OCI-M2 (cell line): ENCODE data around the gene CCL13.
"Not testable (repeated sequence)": the region's sequence is repeated elsewhere in the genome, so short reads cannot be mapped to it uniquely, and the experiment has no call there.

ENCODE experiments used
- DNase-seq: peaks from one replicate; lab custom pipeline; 2025; ENCODE audit not compliant: unreplicated experiment; lab: John Stamatoyannopoulos, UW

Gene CCL13

DNA sequence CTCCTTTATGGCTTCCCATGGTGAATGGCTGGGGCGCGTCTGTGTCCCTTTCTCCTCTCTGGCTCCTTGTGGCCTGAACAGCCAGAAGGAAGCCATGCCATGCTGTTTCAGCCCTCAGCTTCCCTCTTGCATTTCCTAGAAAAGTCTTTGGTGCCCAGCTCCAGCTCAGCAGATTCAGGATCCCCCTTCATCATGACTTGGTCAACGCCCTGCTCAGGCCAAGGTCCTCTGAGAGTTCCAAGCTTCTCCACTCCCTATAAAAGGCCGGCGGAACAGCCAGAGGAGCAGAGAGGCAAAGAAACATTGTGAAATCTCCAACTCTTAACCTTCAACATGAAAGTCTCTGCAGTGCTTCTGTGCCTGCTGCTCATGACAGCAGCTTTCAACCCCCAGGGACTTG lies at the start of gene CCL13:
CCL13 (plus strand) TSS at position 287 of the 400 bp plus-strand sequence; CDS start at position 334, 47 bp downstream.
- no peak for DNase-seq

DNA sequence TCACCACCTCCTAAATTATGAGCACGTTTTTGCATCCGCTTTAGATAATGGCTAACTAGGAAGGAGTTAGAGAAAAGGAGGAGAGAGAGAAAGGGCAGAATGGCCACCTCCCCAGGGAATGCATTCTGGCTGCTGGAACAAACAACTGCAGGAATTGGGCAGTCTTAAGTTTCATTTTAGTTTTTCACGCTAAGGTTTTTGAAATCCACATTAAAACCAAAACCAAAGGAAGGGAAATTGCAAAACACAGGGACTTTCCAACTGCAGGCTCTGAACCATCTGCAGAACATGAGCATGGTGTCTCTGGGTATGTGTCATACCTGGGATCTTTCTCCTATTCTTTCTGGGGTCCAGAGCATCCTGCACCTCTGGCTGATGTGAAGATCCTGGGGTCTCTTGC lies 49.2 kb upstream of the CCL13 start:
- DNase-seq: no peak

DNA sequence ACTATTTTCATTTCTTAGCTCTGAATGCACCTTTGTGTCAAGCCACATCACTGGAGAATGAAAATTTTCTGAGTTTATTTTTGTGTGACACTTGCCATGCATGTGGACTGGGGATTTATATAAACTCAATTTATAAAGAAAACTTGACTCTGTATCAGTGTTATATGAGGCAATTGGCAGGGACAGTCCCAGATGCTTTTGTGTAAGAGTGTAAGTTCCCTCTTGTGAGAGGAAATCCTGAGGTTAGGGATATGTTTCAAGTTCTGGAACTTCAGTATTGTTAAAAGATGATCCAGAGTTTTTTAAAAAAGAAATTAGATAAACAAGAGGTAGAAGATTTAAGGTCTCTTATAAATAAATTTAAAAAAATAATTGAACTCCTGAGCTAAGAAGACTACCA lies 47.9 kb upstream of the CCL13 start:
- no peak for DNase-seq

DNA sequence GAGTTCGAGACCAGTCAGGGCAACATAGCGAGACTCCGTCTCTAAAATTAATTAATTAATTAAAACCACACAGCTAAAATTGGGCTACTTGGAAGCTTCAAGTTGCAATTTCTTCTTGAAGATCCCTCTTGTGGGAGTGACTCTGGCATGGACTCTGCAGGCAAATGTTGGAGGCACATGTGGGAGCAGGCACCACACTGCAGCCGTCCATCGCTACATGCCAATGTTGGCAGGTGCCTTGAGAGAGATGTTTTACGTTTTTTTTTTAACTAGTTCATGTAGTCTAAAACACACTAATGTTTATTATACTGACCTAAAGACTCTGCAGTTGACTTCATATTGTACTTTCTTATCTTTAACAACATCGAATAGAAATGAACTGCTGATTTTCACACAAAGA lies 45.0 kb upstream of the CCL13 start:
- no peak for DNase-seq

DNA sequence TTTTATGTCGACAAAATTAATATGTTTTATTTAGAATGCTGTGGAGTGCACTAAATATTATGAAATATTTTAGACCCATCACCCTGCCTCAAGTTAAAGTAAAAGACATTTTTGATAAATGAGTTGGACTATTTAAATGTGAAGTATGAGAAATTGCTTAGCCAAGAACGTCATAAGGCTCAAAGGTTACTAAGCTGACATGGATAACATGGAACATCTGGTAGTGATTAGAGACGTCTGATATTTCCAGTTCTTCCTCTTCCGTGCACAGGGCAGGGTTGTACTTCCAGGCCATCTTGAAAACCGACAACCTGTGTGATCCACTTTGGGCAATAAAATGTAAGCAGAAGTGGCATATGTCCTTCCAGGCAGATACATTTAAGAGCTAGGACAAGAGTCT lies 44.2 kb upstream of the CCL13 start:
- no peak for DNase-seq

DNA sequence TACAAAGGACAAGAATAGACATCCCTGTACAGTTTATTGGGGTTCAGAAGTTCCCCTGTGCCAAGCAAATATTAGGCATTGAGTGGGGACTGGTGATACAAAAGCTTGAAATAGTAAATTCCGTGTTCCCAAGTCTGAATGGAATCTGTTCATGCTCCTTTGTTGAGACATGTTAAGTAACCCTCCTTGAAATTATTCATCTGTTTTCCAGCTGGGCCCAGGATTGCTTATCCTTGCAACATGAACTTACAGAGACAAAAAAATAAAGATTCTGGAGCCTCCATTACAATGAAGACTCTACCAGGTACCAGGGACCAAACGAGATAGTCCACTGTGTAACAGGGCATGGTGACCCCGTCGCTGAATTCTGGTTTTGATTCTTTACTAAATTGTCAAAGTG lies 43.1 kb upstream of the CCL13 start:
- no peak for DNase-seq

DNA sequence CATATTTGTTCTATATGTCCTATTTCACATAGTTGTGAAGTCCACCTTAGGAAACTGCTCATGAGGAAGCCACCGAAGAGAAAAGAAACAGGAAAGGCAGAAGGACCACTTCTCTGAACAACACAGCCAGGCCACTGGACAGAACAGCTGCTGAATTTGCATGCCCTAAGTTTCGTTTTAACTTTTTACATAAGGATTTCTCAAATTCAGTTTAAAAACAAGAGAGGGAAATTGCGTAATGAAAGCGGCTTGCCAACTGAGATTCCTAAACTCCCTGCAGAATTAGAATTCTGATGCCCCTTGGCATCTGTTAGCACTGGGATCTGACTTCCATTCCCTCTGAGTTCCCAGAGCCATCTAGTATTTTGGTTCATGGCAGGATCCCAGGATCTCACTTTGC lies 42.0 kb upstream of the CCL13 start:
- no peak for DNase-seq

DNA sequence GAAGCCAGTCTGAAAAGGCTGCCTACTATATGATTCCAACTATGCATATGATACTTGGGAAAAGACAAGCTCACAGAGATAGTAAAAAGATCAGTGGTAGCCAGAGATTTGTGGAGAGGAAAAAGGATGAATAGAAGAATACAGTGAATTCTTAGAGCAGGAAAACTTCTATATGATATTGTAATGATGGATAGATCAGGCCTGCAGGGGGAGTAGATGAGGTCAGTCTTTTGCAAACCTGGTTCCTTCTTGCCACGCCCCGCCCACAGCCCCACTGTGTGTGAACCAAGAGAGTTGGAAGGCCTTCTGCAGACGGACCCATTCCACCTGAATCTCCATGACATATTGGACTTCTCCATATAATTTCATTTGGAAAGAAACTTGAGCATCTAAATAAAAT lies 37.8 kb upstream of the CCL13 start:
- DNase-seq: no peak

DNA sequence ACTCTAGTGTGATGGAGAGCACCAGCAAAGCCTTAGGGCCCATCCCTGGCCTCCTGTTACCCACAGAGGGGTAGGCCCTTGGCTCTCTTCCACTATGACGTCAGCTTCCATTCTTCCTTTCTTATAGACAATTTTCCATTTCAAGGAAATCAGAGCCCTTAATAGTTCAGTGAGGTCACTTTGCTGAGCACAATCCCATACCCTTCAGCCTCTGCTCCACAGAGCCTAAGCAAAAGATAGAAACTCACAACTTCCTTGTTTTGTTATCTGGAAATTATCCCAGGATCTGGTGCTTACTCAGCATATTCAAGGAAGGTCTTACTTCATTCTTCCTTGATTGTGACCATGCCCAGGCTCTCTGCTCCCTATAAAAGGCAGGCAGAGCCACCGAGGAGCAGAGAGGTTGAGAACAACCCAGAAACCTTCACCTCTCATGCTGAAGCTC lies 37.2 kb upstream of the CCL13 start, which contains the start of gene CCL8:
CCL8 (plus strand) TSS at position 397 of the 445 bp plus-strand sequence. CDS start 67 bp downstream, outside the sequence.
- no peak for DNase-seq

DNA sequence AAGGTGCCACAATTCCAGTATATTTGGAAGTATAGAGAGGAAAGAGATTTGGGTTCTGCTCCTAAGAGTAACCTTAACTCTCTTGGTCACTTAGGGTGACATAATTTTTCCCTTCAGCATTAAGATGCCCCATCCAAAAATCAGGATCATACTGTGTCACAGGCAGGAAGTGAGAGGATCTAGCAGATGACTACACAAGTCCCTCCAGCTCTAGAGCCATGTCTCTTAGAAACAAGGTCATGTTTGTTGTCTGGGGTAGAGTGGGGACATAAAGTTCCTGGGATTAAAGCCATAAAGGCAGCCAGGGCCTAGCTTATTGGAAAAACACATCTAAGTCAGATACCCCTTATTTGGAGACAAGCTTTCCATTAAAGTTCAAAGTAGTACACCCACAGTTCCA lies 34.3 kb upstream of the CCL13 start:
- no peak for DNase-seq

DNA sequence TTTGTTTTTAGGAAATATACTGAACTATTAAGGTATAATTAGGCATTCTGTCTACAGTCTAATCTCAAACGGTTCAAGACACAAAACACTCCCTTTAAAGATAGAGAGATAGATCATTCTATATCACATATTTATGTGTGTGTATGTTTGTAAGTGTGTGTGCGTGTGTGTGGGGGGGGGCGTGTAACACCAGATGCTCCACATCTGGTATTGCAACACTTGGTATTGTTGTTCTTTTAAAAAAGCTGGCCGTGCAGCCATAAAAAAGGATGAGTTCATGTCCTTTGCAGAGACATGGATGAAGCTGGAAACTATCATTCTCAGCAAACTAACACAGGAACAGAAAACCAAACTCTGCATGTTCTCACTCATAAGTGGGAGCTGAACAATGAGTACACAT lies 28.7 kb upstream of the CCL13 start:
- not testable (repeated sequence) for DNase-seq

DNA sequence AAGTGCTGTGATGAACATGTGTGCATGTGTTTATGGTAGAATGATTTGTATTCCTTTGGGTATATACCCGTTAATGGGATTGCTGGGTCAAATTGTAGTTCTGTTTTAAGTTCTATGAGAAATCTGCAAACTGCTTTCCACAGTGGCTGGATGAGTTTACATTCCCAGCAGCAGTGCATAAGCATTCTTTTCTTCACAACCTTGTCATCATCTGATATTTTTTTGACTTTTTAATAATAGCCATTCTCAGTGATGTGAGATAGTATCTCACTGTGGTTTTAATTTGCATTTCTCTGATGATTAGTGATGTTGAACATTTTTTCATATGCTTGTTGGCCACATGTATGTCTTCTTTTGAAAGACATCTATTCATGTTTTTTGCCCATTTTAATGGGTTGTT lies 18.6 kb upstream of the CCL13 start:
- no peak for DNase-seq

DNA sequence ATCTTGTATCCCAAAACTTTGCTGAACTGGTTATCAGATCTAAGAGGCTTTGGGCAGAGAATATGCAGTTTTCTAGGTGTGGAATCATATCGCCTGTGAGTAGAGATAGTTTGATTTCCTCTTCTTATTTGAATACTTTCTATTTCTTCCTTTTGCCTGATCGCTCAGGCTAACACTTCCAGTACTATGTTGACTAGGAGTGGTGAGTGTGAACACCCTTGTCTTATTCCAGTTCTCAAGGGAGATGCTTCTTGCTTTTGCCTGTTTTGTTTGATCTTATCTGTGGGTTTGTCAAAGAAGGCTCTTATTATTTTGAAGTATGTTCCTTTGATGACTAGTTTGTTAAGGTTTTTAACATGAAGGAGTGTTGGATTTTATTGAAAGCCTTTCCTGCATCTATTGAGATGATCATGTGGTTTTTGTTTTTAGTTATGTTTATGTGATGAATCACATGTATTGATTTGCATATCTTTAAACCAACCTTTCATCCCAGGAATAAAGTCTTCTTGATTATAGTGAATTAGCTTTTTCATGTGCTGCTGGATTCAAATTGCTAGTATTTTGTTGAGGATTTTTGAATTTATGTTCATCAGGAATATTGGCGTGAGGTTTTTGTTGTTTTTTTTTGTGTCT lies 17.0 kb upstream of the CCL13 start:
- DNase-seq: no peak

DNA sequence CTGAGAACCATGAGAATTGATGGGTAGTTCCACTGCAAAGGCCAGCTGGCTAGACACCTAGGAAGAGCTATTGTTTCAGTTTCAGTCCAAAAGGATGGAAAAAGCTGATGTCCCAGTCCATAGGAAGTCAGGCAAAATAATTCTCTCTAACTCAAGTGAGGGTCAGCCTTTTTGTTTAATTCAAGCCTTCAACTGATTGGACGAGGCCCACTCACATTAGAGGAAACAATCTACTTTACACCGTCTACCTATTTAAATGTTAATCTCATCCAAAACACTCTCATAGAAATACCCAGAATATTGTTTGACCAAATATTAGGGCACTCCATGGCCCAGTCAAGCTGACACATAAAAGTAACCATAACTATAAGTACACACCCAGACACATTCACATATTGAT lies 14.4 kb upstream of the CCL13 start:
- no peak for DNase-seq

DNA sequence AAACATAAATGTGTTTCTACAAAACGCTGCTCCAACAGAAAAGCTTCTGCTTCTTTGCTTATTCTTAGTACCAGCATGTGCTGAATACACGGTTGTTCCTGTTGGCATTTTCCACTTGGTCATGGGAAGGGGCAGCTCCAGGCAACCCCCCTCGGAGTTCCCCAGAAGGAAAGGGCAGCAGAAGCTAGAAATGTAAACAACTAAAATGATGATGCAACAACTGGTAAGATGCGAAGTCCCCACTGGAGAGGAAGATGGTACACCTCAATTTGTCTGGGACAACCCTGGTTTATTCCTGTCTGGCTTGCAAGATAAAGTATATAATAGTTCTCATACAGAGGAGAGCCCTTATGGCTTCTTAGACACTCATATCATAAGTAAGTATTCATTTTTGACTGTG lies 9.2 kb upstream of the CCL13 start:
- DNase-seq: no peak

DNA sequence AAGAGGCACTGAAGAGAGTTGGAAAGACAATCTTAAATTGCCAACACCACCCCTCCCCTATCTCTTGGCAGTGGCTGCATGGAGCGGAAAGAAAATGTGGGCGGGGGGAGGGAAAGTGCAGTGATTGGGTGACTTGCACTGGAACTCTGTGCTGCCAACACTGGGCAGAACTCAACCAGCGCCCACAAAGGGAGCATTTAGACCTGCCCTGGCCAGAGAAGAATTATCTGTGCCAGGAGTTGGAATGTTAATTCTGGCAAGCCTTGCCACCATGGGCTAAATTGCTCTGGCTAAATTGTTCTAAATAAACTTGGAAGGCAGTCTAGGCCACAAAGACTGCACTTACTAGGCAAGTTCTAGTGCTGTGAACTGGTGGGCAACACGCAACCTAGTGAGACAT lies 6.5 kb upstream of the CCL13 start:
- DNase-seq: no peak

DNA sequence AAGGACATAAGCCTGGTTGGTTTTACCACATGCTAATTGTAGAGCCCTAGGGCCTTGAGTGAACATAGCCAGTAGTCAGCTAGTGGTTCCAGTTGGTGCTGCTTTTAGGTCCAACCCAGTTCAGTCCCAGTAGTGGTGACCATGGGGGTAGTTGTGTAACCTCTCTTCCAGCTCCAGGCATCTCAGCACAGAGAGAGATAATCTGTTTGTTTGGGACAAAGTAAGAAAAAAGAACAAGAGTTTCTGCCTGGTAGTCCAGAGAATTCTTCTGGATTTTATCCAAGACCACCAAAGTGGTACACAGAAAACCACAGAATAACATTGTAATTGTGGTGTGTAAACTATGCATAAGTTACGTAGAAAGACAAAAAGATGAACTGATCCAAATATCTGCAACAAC lies 5.2 kb upstream of the CCL13 start:
- no peak for DNase-seq

DNA sequence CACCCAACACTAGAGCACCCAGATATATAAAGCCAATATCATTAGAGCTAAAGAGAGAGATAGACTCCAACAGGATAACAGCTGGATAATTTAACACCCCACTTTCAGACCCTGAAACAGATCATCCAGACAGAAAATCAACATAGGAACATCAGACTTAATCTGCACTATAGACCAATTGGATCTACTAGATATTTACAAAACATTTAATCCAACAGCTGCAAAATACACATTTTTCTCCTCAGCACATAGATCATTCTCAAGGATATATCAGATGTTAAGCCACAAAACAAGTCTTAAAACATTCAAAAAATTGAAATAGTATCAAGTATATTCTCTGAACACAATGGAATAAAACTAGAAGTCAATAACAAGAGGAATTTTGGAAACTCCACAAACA lies 4.1 kb upstream of the CCL13 start:
- no peak for DNase-seq

DNA sequence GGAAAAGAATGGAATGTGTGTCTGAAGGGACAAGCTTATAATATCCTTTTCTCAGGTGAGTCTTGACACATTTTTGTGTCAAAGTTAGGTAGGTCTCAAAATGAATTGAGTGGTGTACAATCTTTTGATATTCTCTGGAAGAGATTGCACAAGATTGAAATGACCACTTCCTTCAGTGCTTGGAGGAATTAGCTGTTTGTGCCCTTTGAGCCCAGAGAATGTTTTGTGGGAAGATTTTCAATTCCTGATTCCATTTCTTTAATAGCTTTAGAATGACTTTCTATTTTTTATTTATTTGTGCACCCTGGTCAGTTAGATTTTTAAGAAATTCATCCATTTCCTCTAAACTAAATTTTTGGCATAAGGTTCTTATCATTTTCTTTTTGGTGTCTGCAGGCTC lies 1.6 kb upstream of the CCL13 start:
- no peak for DNase-seq

DNA sequence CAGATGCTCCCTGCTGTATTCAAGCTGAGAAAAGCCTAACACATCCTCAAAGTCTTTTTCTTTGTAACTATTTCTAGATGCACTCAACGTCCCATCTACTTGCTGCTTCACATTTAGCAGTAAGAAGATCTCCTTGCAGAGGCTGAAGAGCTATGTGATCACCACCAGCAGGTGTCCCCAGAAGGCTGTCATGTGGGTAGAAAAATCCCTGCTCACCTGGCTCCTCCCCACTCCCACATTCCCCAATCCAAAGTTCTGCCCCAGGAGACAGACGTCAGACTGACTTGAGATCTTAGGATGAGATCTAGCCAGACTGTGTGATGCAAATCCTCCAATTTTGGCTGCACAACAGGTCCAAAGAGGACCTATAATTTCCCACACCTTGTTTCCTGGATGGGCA lies 1.1 kb downstream of the CCL13 start:
- no peak for DNase-seq

DNA sequence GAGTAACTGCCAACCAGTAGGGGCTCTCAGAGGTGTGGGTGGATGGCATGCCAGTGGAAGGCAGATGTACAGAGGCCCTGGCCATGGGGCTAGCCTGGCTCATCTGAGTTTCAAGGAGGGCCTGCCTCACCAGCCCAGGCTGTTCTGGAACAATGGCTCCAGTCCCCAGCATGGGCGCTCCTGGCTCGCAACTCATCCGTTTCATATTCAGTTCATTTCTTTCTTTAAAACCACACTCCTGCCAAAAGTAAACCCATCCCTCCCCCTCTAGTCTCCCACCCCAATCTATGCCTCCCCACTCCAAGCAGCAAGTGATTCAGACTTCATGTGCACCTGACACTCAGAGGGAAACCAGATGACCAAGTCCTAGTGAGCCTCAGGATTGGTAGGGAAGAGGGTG lies 2.4 kb downstream of the CCL13 start:
- no peak for DNase-seq

DNA sequence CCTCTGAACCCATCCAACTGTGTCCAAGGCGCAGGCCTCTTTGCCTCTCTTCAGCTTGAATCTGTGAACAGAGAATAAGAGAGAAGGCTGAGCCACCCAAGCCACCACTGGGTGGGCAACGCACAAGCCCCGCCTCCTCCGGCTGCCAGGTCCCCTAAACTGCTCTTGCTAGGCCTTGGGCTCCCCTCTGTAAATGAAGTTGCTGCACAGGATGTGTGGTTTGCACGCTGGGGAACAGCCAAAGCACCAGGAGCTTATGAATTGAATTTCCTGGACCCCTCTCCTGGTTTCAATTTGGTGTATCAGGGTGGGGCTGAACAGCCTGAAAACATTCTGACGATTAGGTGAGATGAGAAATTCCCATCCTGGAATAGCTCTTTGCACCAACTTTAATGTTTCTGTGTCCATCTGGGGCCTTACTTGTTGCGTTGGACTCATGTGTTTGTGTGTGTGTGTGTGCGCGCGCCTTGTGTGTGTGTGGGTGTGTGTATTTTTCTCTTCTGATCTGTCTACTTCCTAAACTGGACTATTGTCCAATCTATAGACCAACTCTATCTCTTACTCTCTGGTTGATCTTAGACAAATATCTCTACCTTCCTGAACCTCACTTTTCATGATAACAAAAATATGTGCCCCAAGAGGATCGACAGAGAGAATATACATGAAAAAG lies 4.5 kb downstream of the CCL13 start:
- DNase-seq: no peak

DNA sequence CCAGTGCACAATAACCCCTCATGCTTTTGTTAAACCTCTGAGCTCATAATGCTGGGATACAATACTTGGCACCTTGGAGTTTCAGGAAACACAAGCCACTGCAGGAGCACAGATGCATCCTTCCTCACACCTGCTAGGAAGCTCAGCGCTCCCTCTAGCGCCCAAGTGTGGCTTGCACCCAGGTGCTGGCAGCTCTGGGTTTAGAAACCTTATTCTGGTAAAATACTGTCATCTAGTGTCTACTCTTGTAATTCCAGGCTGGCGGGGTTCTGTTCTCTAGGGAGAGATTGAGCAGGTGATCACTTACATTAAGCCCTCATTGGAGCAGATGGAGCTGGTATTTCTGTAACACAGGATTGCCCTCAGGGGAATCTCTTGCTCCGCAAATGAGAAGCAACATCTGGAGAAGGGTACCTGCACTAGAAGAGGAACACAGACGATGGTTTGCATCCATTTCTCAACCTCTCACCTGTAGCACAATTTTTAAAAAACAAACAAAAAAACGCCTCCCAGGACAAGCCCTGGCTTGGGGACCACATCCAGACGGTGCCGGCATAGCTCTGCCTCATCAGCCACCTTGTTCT lies 5.3 kb downstream of the CCL13 start:
- no peak for DNase-seq
